GM18505 (cell line): ENCODE data around the gene UTS2B.

Experiments used
- ATAC-seq: cut with Tn5 transposase; IDR thresholded peaks from one replicate; pipeline ENCODE4 v1.9.1; 2021; ENCODE audit not compliant: unreplicated experiment
- POLR2A ChIP-seq: IDR thresholded peaks from 4 replicates; pipeline ENCODE4 v1.6.1; 2011; ENCODE audit warnings: borderline replicate concordance; ENCODE audit not compliant: insufficient read depth, insufficient read length; ENCODE audit errors: extremely low read depth

UTS2B gene

DNA sequence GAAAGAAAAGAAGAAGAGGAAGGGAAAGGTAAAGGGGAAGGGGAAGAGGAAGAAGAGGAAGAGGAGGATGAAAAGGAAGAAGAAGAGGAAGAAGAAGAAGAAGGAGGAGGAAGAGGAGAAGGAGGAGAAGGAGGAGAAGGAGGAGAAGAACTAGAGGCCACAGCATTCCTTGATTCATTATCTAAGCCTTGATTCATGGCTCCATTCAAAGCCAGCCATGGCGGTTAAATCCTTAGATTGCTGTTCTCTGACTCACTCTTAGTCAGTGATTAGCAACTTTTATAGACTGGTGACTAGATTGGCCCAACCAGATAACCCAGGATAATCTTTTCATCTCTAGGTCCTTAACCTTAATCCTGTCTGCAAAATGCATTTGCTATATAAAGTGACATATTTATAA lies 83.7 kb downstream of the UTS2B start:
- ATAC-seq = no peak
- TF ChIP-seq POLR2A = no peak

DNA sequence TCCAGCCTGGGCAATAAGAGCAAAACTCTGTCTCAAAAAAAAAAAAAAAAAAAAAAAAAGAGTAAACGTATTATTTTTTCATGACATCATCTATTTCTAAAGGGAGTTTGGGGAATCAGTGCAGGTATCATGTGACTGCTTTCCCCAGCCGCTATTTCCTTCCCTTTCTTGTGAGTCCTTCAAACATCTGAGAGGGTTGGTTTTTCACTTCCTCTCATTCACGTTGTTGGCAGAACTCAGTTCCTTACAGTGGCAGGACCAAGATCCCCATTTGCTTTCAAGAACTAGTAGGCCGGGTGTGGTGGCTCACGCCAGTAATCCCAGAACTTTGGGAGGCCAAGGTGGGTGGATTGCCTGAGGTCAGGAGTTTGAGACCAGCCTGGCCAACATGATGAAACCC lies 84.3 kb downstream of the UTS2B start:
- peak; percentile 66 for ATAC-seq

DNA sequence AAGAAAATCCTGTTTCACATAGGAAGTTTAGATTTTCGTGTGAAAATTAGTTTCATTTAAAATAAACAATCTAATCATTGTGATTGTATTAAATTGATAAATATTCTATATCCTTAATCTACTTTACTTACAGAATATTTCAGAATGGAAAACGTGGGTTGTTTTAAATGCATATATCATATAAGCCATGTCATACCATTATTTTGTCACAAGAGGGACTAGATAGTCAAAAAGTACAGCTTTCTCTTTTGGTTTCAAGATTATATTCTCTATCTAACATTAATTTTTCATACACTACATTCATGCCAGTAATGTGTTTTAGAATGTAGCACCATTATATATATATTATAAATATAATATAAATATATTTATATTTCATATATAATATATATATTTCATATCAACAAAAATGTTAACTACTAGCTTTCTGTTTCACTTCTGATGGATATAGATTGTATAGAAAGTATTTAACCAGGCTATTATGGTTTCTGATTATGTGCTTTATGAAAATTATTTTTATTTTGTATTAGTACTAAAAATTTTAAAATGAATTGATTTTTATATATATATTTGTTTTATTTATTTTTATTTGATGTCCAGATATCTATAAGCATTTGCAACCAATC lies 86.0 kb downstream of the UTS2B start:
- ATAC-seq = no peak
- no peak for TF ChIP-seq POLR2A

- ATAC-seq = no peak
- TF ChIP-seq POLR2A = no peak
Measured at GRCh38 chr3:191240486-191240885, 89.8 kb downstream of the UTS2B start.

DNA sequence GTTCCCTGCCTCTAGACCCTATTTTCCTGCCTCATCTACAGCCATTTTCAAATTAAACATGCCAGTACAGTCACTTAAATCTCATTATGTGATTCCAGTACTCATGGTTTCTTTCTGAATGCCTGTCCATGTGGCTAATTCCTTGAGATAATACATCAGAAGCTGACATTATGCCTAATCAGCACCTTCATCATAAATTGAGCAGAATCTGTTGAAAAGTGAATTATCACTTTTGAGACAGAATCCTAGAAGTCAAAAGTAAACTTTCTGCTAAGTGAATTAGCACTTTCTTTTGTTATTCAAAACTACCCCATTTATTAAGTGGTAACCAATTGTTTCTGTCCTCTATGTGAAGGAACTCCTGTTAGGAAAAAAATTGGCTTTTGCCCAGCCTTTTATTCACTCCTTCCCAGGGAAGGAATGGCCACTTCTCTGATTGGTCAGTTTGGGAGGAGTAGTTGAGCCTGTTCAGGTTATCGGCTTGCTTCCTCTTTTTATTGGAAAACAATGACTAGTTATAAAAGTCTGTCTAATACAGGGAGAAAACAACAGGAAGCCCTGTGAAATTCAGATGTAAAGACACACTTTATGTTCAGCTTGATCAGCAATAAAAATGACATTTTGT lies 90.8 kb downstream of the UTS2B start:
- ATAC-seq = no peak
- no peak for TF ChIP-seq POLR2A

GRCh38 chr3:191238321-191238817 lies 92.0 kb downstream of the UTS2B start:
- no peak for ATAC-seq
- no peak for TF ChIP-seq POLR2A

DNA sequence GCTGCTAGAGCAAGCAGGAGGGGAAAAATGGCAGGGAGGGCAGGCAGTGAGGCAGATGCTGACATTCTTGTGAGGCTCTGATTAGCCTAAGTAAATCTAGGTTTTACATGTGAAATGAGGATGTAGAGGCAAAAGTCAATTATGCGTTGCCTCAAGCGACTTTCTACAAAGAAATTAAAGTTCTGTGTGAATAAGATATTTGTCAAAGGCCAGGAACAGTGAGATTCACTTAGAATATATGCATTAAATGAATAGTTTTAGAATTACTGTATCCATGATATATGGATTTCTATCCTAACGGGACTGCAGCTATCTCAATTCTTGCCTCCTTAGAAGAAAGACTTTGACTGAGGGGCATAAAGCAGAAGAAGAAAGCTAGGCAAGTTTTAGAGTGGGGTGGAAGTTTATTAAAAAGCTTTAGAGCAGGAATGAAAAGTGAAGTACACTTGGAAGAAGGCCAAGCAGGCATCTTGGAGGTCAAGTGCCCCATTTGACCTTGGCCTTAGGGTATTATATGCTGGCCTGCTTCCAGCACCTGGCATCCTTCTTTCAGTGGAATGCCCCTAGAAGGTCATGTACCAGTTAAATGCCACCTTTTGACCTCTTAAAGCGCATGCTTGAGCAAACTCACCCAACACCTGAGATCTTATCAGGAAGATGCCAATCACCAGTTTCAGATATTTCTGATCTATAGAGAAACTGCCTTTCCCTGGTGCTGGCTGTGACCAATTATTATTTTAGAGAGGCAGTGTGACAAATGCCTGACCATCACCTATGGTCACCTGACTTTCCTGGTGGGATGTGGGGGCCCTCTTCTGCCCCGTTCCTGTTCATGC lies 93.1 kb downstream of the UTS2B start:
- no peak for TF ChIP-seq POLR2A
- ATAC-seq = no peak

- ATAC-seq = no peak
- TF ChIP-seq POLR2A = no peak
Measured at GRCh38 chr3:191236646-191237045, 93.7 kb downstream of the UTS2B start.

DNA sequence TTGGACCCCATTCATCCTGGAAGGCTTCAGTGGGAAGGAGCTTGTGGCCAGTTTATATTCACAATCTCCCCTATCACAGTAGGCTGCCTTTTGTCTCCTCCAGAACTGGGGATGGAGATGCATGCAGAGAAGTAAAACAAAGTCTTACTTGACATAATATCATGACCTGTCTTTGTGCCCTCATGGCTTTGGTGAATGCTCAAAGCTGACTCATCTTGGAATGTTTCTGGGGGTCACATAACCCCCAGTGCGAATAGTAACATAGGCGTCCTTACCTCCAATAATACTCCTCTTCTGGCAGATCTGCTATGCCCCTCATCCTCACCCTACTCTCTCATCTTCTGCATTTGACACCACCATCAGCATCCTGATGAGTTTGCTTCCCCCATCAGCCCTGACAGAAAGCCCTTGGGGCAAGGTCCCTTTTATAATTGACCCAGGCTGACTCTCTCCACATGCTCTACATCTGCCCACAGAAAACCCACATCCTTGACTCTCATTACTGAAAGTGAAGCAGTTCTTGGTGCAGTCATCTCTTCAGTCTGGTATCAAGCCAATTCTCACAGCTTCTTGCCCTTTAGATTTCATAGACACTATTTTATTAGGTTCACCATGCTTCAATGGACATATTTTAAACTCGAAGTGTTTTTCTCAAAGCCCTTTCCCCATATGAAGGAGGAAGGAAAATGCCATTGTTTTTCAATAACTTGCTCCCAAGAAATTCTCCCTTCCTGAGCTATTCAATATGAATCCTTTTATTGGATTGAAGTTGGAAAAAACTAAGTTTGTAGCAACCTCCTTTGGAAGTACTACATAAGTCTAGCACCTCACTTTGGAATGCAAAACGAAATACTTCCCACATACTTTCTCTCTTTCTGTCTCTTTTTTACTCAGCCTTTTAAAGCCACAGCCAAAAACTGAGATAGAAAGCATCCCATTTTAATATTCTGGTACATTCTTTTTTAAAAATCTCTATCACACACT lies 94.7 kb downstream of the UTS2B start:
- peak; percentile 99 for ATAC-seq
- no peak for TF ChIP-seq POLR2A

GRCh38 chr3:191234216-191234615 lies 96.1 kb downstream of the UTS2B start:
- no peak for TF ChIP-seq POLR2A
- ATAC-seq = no peak

- TF ChIP-seq POLR2A = no peak
- ATAC-seq = no peak
Measured at GRCh38 chr3:191227541-191227940, 102.8 kb downstream of the UTS2B start.

DNA sequence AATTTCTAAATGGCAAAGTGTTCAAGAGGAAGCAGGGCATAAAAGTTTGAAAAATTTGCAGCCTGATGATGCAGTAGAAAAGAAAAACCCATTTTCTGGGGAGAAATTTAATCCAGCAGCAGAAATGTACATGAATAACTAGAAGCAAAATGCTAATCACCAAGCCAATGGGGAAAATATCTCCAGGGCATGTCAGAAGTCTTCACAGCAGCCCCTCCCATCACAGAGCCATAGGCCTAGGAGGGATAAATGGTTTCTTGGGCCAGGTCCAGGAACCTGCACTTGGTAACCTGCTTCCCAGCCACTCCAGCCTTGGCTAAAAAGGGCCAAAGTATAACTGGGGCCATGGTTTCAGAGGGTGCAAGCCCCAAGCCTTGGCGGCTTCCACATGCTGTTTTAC lies 108.7 kb downstream of the UTS2B start:
- no peak for ATAC-seq
- no peak for TF ChIP-seq POLR2A

- ATAC-seq = no peak
- no peak for TF ChIP-seq POLR2A
Measured at GRCh38 chr3:191220908-191221307, 109.4 kb downstream of the UTS2B start.
